SIG-M5 treated with dmso at 0.1 percent for 504 hours (cell line): ENCODE results near the gene GSK3B.
A peak's percentile ranks its signal among the peaks of the same experiment; 100 is the strongest.
"Not testable (repeated sequence)": the region's sequence is repeated elsewhere in the genome, so short reads cannot be mapped to it uniquely, and the experiment has no call there.

ENCODE experiments used
- DNase-seq: peaks from one replicate; lab custom pipeline; 2025; ENCODE audit not compliant: unreplicated experiment; lab: John Stamatoyannopoulos, UW

Gene GSK3B

GRCh38 chr3:119891944-119892721 lies 202.1 kb downstream of the GSK3B start:
- peak; percentile 43 for DNase-seq

DNA sequence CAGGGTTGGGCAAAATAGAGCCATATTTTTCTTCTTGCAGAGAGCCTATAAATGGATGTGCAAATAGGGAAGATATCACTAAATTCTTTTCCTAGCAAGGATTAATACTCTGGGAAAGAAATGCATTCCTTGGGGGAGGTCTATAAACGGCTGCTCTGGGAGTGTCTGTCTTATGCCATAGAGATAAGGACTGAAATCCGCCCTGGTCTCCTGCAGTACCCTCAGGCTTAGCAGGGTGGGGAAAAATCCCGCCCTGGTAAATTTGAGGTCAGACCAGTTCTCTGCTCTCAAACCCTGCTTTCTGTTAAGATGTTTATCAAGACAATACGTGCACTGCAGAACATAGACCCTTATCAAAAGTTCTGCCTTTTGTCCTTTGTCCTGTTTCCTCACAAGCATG lies 205.6 kb downstream of the GSK3B start:
- not testable (repeated sequence) for DNase-seq

DNA sequence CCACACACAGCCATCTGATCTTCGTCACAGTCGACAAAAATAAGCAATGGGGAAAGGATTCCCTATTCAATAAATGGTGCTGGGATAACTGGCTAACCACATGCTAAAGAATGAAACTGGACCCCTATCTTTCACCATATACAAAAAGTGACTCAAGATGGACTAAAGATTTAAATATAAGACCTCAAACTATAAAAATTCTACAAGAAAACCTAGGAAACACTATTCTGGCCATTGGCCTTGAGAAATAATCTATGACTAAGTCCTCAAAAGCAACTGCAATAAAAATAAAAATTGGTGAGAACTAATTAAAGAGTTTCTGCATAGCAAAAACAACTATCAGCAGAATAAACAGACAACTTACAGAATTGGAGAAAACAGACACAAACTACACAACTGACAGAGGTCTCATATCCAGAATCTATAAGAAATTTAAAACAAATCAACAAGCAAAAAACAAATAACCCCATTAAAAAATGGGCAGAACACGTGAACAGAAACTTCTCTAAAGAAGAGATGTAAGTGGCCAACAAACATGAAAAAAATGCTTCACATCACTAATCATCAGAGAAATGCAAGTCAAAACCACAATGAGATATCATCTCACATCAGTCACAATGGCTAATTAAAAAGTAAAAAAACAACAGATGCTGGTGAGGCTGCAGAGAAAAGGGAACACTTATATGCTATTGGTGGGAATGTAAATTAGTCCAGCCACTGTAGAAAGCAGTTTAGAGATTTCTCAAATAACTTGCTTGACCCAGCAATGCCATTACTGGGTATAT lies 208.3 kb downstream of the GSK3B start:
- no peak for DNase-seq

- DNase-seq: no peak
These were observed 210.1 kb downstream of the GSK3B start for GRCh38 chr3:119884161-119884557.

- peak; percentile 19 for DNase-seq
These were observed 210.6 kb downstream of the GSK3B start for GRCh38 chr3:119883461-119884160.

- DNase-seq: no peak
These were observed 213.3 kb downstream of the GSK3B start for GRCh38 chr3:119880966-119881365.

- DNase-seq: peak; percentile 43
These were observed 220.6 kb downstream of the GSK3B start for GRCh38 chr3:119873646-119874045.

GRCh38 chr3:119872773-119873172 lies 221.5 kb downstream of the GSK3B start:
- DNase-seq: no peak

DNA sequence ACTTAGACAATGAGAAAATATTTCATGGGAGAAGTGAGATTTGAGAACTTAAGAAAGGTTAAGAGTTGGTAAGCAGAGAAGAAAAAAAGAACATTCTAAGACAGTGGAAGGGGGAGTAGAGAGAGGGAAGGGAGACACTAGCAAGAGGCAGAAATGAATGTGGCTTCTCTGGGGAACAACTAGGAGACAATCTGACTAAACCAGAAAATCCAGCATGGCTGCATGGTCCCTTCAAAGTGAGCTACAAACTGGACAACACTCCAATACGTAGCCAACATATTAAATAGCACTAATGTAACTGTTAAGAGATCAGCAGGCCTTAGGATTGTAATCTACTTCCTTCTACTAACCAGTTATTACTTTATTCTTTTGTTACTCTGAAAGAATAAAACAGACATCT lies 222.7 kb downstream of the GSK3B start:
- no peak for DNase-seq

- no peak for DNase-seq
These were observed 223.7 kb downstream of the GSK3B start for GRCh38 chr3:119870512-119870911.

GRCh38 chr3:119864476-119864875 lies 229.8 kb downstream of the GSK3B start:
- DNase-seq: no peak

DNA sequence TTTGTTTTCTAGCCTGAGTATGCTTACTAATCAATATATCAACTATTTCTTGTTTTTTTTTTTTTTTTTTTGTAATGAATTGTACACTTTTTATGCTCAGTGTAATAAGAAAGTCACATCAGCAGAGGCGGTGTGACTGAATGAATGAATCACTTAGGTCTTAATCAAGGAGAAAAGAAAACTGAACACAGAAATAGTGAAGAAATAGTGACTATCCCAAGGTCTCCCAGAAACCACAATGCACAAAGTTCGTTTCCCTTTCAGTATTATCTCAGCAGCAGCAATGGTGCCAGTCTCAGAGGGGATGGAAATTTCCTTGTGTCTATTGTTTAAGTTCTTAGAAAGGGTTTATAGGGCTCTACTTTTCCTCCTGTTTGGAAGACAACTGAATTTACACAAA lies 231.6 kb downstream of the GSK3B start:
- no peak for DNase-seq

GRCh38 chr3:119861681-119862080 lies 232.6 kb downstream of the GSK3B start:
- DNase-seq: no peak

DNA sequence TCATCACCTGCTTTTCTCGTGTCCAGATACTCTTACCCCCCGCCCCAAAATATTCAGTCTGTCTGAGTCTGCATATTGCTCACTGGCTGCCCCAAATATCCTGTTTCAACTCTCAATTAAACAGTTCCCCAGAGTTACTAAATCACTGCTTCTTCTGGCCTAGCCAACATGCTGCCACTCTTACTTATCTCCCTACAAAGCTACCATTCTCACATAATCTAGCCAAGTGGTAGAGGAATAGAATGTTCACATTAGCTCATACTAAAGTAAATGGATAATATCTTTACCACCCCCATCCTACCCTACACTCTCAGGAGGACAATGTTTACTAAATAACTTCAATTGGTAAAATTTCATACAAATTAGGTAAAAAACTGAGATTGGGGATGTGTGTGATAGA lies 234.5 kb downstream of the GSK3B start:
- no peak for DNase-seq

DNA sequence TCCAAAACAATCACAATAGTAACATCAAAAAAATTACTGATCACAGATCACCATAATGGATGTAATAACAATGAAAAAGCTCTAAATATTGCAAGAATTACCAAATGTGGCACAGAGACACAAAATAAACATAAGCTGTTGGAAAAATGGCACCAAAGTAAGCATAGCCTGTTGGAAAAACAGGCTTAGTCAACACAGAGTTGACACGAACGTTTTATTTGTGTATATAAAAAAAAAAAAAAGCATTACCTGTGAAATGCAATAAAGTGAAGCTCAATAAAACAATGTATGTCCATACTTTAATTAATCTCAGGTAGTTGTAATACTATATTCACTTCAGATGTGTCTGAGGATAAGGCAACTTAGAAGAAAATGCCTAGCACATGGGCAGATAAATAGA lies 235.3 kb downstream of the GSK3B start:
- DNase-seq: no peak

GRCh38 chr3:119856695-119857094 lies 237.6 kb downstream of the GSK3B start:
- no peak for DNase-seq

DNA sequence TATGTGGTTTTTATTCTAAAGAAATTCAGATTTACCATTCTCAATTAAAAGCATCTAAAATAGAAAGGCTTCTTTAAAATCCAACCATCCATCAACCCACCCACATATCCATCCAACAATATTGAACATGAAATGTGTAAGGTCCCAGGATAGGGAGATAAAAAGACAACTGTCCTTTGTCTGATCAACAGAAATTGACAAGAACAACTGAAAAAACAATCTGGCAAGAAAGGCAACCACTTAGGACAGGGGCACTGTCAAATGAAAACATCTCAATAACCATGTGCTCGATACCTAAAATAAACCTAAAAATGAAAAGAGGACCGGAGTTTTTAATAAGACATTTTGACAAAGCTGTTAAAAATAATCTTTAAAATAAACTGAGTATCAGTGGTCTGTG lies 245.1 kb downstream of the GSK3B start:
- DNase-seq: no peak

DNA sequence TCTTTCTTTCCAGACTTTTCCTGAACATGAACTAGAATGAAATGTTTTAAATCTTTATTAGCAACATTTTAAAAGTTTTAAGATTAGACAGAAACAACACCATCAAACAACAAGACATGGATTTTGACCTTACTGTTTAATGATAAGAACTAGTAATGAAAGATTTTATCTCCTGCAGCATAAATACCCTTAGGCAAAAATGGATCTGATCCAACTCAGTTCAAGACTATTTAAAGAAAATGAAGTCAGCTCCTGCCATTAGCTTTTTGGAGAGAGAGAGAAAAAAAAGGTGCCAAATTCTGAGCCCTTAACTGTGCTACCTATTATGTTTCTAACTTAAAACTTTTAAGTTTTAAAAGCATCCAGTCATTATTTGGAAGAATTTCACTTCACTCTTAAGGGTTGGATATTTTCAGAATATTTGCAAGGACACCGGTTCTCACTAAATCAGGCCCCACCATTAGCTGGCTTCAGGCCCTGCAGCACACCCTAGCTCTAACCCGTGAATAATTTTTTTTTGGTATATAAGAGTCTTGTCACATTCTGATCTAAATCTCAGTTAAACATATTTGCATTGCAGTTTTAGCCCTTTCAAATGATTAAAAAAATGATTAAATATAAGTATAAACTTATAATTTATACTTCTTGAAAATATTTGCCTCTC lies 252.3 kb downstream of the GSK3B start:
- DNase-seq: no peak

DNA sequence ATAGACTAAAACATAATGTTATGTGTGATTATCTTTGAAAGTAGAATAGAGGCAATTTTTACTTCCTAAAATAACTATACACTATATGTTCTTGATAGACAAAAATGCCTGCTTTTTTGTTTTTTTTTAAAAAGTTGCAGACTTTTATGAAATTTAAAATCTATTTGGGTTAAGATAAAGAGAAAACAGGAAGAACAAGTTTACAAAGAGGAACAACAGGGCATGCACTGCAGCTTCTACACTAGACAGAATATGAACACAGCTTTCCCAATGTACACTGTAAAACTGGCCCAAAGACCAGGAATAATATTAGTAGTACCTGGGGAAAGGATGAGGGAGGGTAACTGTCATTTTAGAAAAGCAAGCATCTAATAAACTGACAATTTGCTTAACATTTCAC lies 258.7 kb downstream of the GSK3B start:
- DNase-seq: peak; percentile 13

DNA sequence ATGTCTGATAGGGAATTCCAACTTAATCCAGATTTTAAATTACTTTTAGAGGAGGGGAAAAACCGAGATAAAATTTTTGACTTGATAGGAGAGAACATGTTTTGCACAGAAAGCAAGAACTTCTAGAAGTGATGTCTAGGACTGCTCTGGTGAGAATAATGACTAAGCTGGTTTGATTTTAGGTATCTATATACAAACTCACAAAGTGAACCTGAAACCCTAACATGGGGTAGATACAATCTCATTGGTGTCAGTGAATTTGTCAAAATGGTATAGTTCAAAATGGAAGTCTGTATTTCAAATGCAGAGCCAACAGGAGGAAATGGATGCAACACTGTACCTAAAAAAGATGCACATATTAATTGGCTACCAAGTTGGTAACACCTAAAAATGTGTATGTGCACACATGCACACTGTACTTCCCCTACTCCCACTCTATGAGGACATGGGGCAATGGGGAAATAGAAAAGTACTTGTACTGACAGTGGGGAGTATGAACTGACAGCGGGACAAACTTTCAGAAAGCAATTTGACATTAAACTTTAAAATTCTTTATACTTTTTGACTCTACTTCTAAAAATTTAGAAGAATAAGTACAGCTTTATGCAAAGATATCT lies 259.4 kb downstream of the GSK3B start:
- DNase-seq: peak; percentile 36

GRCh38 chr3:119831941-119832371 lies 262.3 kb downstream of the GSK3B start:
- DNase-seq: no peak
